GM12873 (cell line): ENCODE measurements around the gene SHISA6.

ENCODE experiments used
- CTCF ChIP-seq: IDR thresholded peaks from 2 replicates; pipeline ENCODE4 v1.5.1; 2012; ENCODE audit warnings: low read depth, mild to moderate bottlenecking, moderate library complexity, low read length, control low read depth; ENCODE audit not compliant: insufficient read depth; ENCODE audit errors: missing control alignments

SHISA6 gene

GRCh38 chr17:11485336-11486100, 244.5 kb downstream of the SHISA6 start:
- TF ChIP-seq CTCF = no peak

GRCh38 chr17:11486101-11486867, 245.3 kb downstream of the SHISA6 start:
- TF ChIP-seq CTCF = no peak

GRCh38 chr17:11486868-11487310, 245.9 kb downstream of the SHISA6 start:
- TF ChIP-seq CTCF = no peak

GRCh38 chr17:11487469-11487868, 246.5 kb downstream of the SHISA6 start:
- TF ChIP-seq CTCF = no peak

- no peak for TF ChIP-seq CTCF
Measured at GRCh38 chr17:11488407-11488806, 247.4 kb downstream of the SHISA6 start.

GRCh38 chr17:11490171-11490755, 249.2 kb downstream of the SHISA6 start:
- no peak for TF ChIP-seq CTCF

GRCh38 chr17:11492511-11492910, 251.5 kb downstream of the SHISA6 start:
- no peak for TF ChIP-seq CTCF
